B cell (primary cell): ENCODE results near the gene KRCC1.

Experiments
- EZH2 ChIP-seq: IDR thresholded peaks from 2 replicates; pipeline ENCODE4 v1.6.1; 2012; ENCODE audit warnings: borderline replicate concordance, low read depth, mild to moderate bottlenecking, moderate library complexity, low read length; ENCODE audit not compliant: insufficient read depth, poor library complexity, severe bottlenecking
- TF ChIP-seq, protein P1 (sequence below): fragments of 200-600 bp; IDR thresholded peaks from one replicate; pipeline ENCODE4 v1.8.0; 2022; ENCODE audit warnings: antibody characterized with exemption, mild to moderate bottlenecking

DNA sequence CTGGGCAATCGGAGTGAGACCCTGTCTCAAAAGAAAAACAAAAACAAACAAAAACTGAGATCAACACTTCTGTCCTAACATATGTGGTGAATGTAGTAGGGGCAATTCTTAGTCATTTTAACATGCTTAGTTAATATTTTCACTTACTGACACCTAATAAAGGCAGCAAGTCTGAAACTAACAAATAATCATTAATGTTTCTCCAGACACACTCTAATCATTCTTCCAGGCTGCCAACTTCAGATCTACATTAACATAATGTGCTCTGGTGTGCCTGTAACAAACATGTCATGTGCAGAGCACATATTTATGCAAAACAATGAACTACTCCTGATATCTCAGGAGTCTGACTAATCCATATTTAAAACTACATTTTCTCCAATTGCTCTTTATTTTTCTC is 6.0 kb downstream of the KRCC1 start:
- TF ChIP-seq, protein P1, sequence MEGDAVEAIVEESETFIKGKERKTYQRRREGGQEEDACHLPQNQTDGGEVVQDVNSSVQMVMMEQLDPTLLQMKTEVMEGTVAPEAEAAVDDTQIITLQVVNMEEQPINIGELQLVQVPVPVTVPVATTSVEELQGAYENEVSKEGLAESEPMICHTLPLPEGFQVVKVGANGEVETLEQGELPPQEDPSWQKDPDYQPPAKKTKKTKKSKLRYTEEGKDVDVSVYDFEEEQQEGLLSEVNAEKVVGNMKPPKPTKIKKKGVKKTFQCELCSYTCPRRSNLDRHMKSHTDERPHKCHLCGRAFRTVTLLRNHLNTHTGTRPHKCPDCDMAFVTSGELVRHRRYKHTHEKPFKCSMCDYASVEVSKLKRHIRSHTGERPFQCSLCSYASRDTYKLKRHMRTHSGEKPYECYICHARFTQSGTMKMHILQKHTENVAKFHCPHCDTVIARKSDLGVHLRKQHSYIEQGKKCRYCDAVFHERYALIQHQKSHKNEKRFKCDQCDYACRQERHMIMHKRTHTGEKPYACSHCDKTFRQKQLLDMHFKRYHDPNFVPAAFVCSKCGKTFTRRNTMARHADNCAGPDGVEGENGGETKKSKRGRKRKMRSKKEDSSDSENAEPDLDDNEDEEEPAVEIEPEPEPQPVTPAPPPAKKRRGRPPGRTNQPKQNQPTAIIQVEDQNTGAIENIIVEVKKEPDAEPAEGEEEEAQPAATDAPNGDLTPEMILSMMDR = no peak
- TF ChIP-seq EZH2 = no peak
